HCT116 (cell line): ENCODE data around the gene PRR20C.

ENCODE experiments used
- ATF3 ChIP-seq: IDR thresholded peaks from 2 replicates; pipeline ENCODE4 v1.6.1; 2012
- CEBPB ChIP-seq: IDR thresholded peaks from 2 replicates; pipeline ENCODE4 v1.6.1; 2012; ENCODE audit warnings: low read depth
- CTCF ChIP-seq, 3 experiments: fragments of 200-600 bp in 1 of 3; sonication (generic) in 1 of 3; IDR thresholded peaks in 2 of 3; conservative IDR thresholded peaks in 1 of 3; 2 replicates each; pipeline ENCODE4 v1.5.1; 2012 to 2017; ENCODE audit warnings: low read depth in 2 of 3, low read length in 2 of 3, antibody characterized with exemption in 1 of 3, borderline replicate concordance in 1 of 3, control low read depth in 1 of 3, mild to moderate bottlenecking in 1 of 3, mixed read lengths in 1 of 3, mixed run types in 1 of 3, moderate library complexity in 1 of 3; ENCODE audit not compliant: insufficient read depth in 1 of 3
- EGR1 ChIP-seq: IDR thresholded peaks from 2 replicates; pipeline ENCODE4 v1.6.1; 2012; ENCODE audit warnings: low read depth
- EZH2 ChIP-seq: fragments of 200-600 bp; sonication (generic); IDR thresholded peaks from 2 replicates; pipeline ENCODE4 v1.6.1; 2017; ENCODE audit warnings: antibody characterized with exemption, mixed run types
- JUND ChIP-seq: IDR thresholded peaks from 2 replicates; pipeline ENCODE4 v1.6.1; 2012
- POLR2A ChIP-seq: IDR thresholded peaks from 2 replicates; pipeline ENCODE4 v1.7.0; 2011; ENCODE audit warnings: borderline replicate concordance; ENCODE audit not compliant: insufficient read depth, insufficient read length; ENCODE audit errors: extremely low read depth
- POLR2AphosphoS5 ChIP-seq: IDR thresholded peaks from 2 replicates; pipeline ENCODE4 v1.6.1; 2011; ENCODE audit warnings: mild to moderate bottlenecking, low read depth, low read length, moderate library complexity
- RAD21 ChIP-seq: IDR thresholded peaks from 2 replicates; pipeline ENCODE4 v1.6.1; 2012; ENCODE audit warnings: low read depth, mild to moderate bottlenecking
- REST ChIP-seq: IDR thresholded peaks from 2 replicates; pipeline ENCODE4 v1.6.1; 2012; ENCODE audit warnings: low read depth
- YY1 ChIP-seq: IDR thresholded peaks from 2 replicates; pipeline ENCODE4 v1.6.1; 2011; ENCODE audit warnings: low read length, low read depth, moderate library complexity, mild to moderate bottlenecking; ENCODE audit not compliant: insufficient replicate concordance; ENCODE audit errors: extremely low read depth

GRCh38 chr13:57114945-57115344 is 38.9 kb upstream of the PRR20C start:
- TF ChIP-seq POLR2AphosphoS5 (no peak), POLR2A (no peak), EZH2 (no peak), JUND (no peak), EGR1 (no peak), CTCF (IDR thresholded peaks at IDR 0.05 in 2 of 3, conservative IDR thresholded peaks at IDR 0.05 in 1 of 3; ENCODE audit: borderline replicate concordance in 1 of 3, insufficient read depth in 1 of 3, low read depth in 2 of 3, low read length in 2 of 3) (no peak), CEBPB (no peak), ATF3 (no peak), YY1 (no peak), RAD21 (no peak), REST (no peak)
